Loucy (cell line): ENCODE data around the gene PDCD10.

Source experiments
- H2AFZ ChIP-seq: fragments of 200-600 bp; sonication (generic); 2 replicates; pipeline ENCODE4 v1.6.0; 2016; ENCODE audit warnings: antibody characterized with exemption, mild to moderate bottlenecking, low read length, moderate library complexity
- H3F3A ChIP-seq: fragments of 200-600 bp; 2 replicates; pipeline ENCODE4 v1.6.0; 2016; ENCODE audit warnings: antibody characterized with exemption, low read depth, mild to moderate bottlenecking
- H3K27me3 ChIP-seq: fragments of 200-600 bp; sonication (generic); 2 replicates; pipeline ENCODE4 v1.6.1; 2014; ENCODE audit warnings: low read length, mild to moderate bottlenecking; ENCODE audit not compliant: insufficient read depth, poor library complexity, severe bottlenecking
- H3K36me3 ChIP-seq: fragments of 200-600 bp; sonication (generic); 2 replicates; pipeline ENCODE4 v1.6.1; 2016; ENCODE audit warnings: low read length; ENCODE audit not compliant: insufficient read depth
- H3K4me1 ChIP-seq: fragments of 200-600 bp; sonication (generic); 2 replicates; pipeline ENCODE4 v1.5.1; 2014; ENCODE audit warnings: low read length, mild to moderate bottlenecking; ENCODE audit not compliant: insufficient read depth, poor library complexity, severe bottlenecking
- H3K4me2 ChIP-seq: fragments of 200-600 bp; sonication (generic); 2 replicates; pipeline ENCODE4 v1.6.0; 2014; ENCODE audit warnings: antibody characterized with exemption, low read length, low read depth, mild to moderate bottlenecking; ENCODE audit not compliant: poor library complexity, severe bottlenecking
- H3K4me3 ChIP-seq: fragments of 200-600 bp; sonication (generic); 2 replicates; pipeline ENCODE4 v1.5.1; 2014; ENCODE audit warnings: low read length, mild to moderate bottlenecking, mixed read lengths; ENCODE audit not compliant: poor library complexity, severe bottlenecking
- H3K79me2 ChIP-seq: fragments of 200-600 bp; sonication (generic); 2 replicates; pipeline ENCODE4 v1.6.1; 2014; ENCODE audit warnings: low read length; ENCODE audit not compliant: insufficient read depth
- H3K9ac ChIP-seq: fragments of 200-600 bp; sonication (generic); 2 replicates; pipeline ENCODE4 v1.6.0; 2014; ENCODE audit warnings: mild to moderate bottlenecking, low read depth, low read length, moderate library complexity; ENCODE audit not compliant: poor library complexity, severe bottlenecking
- H3K9me2 ChIP-seq: fragments of 200-600 bp; sonication (generic); replicated peaks from 2 replicates; pipeline ENCODE4 v1.6.1; 2016; ENCODE audit warnings: low read depth, low read length, mixed read lengths
- H3K9me3 ChIP-seq: fragments of 200-600 bp; sonication (generic); 2 replicates; pipeline ENCODE4 v1.6.1; 2014; ENCODE audit warnings: mild to moderate bottlenecking, antibody characterized with exemption, low read length, low read depth; ENCODE audit not compliant: insufficient read depth
- H4K20me1 ChIP-seq: fragments of 200-600 bp; sonication (generic); 2 replicates; pipeline ENCODE4 v1.6.0; 2014; ENCODE audit warnings: antibody characterized with exemption, low read length, mild to moderate bottlenecking; ENCODE audit not compliant: insufficient read depth, poor library complexity, severe bottlenecking
- EZH2phosphoT487 ChIP-seq: fragments of 200-600 bp; IDR thresholded peaks from 2 replicates; pipeline ENCODE4 v1.6.1; 2018; ENCODE audit warnings: antibody characterized with exemption, mild to moderate bottlenecking, moderate library complexity, borderline replicate concordance
- TF ChIP-seq, protein P1 (sequence below): fragments of 200-600 bp; sonication (generic); conservative IDR thresholded peaks from 2 replicates; pipeline ENCODE4 v1.5.1; 2014; ENCODE audit warnings: mild to moderate bottlenecking, antibody characterized with exemption, low read length

PDCD10 gene

DNA sequence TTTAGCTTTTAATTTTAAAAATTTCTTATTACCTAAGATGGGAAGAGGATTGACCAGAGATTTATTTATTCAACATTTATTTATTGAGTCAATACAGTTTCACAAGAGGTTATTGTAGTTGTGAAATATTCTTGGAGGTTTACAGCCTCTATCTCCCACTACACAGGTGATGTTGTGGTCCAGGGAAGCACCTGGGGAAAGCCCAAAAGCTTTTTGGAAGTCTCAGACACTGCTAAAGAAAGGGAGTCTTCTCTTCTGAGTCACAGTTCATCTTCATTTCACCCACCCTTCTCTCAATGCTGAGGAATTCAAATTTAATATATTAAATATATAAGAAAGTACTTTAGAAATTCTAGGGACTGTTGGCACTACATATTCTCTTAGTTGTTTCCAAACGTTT is 42.7 kb upstream of the PDCD10 start:
- Histone ChIP-seq H3K9me2 (no peaks in the 10 kb centered on the region), H3K4me2 (no peak overlapping the region), H4K20me1 (no peaks in the 10 kb centered on the region), H3K9me3 (peaks cover 3% of the 10 kb centered on the region; the same call in 1 of the 2 replicates), H3K27me3 (no peaks in the 10 kb centered on the region), H2AFZ (no peak overlapping the region), H3K36me3 (no peaks in the 10 kb centered on the region), H3K4me3 (no peak overlapping the region), H3K79me2 (no peaks in the 10 kb centered on the region), H3K4me1 (peaks cover 5% of the 10 kb centered on the region), H3F3A (no peaks in the 10 kb centered on the region), H3K9ac (no peak overlapping the region)
- TF ChIP-seq, protein P1, sequence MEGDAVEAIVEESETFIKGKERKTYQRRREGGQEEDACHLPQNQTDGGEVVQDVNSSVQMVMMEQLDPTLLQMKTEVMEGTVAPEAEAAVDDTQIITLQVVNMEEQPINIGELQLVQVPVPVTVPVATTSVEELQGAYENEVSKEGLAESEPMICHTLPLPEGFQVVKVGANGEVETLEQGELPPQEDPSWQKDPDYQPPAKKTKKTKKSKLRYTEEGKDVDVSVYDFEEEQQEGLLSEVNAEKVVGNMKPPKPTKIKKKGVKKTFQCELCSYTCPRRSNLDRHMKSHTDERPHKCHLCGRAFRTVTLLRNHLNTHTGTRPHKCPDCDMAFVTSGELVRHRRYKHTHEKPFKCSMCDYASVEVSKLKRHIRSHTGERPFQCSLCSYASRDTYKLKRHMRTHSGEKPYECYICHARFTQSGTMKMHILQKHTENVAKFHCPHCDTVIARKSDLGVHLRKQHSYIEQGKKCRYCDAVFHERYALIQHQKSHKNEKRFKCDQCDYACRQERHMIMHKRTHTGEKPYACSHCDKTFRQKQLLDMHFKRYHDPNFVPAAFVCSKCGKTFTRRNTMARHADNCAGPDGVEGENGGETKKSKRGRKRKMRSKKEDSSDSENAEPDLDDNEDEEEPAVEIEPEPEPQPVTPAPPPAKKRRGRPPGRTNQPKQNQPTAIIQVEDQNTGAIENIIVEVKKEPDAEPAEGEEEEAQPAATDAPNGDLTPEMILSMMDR = no peak
- no peak for TF ChIP-seq EZH2phosphoT487

DNA sequence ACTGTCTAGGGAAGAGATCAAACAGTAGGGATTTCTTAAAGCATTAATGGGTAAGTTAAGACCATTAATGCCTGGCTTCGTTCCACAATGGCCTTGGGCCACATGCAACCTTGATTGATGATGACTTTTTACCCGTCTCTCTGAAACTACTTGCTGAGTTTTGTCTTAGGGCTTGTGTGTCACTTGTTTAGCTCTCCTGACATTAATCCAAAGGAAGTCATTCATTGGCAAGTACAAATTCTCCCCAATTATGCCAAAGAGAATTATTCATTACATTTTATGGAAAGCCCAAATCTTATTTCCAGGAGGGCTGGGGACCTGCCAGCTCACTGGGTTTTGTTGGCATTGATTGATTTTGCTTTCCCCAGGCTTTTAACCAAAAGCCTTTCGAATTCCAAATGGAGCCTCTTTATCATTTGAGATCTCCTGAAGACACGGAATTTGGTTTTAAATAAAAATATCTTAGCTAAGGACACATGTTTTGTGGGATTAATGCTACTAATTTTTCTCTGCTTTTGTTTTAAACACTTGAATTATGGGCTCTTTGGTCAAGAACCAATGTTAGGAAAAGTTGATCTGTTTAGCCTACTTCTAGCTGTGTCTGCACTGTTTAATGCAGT is 41.5 kb upstream of the PDCD10 start:
- no peak overlapping the region for H3K4me2 ChIP-seq

DNA sequence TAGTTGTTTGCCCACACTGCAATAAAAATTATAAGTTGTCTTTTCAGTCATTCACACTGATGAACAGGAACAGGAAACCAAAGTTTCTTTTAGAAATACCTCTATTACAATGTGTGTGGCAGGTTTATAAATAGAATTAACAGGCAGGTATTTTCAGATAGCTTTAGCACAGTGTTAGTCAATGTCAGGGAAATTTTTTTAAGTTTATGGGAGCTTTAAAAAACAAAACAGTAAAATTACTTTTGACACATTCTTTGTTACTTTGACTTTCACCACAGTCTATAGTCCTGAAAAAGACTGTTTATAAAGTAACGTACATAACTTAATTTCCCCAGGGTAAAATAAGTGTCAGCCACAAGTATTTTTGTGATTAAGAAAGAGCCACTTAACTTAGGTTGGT is 38.9 kb upstream of the PDCD10 start:
- Histone ChIP-seq H3K9me2 (no peaks in the 10 kb centered on the region), H3K9me3 (peaks cover 3% of the 10 kb centered on the region; the same call in 1 of the 2 replicates), H4K20me1 (no peaks in the 10 kb centered on the region), H3K36me3 (no peaks in the 10 kb centered on the region), H3K9ac (no peak overlapping the region), H3K4me3 (no peak overlapping the region), H3K27me3 (no peaks in the 10 kb centered on the region), H3F3A (no peaks in the 10 kb centered on the region), H3K4me2 (peak overlapping the region; percentile 38), H3K4me1 (peaks cover 5% of the 10 kb centered on the region), H3K79me2 (no peaks in the 10 kb centered on the region), H2AFZ (no peak overlapping the region)
- TF ChIP-seq, protein P1 = no peak
- no peak for TF ChIP-seq EZH2phosphoT487

More for the DNA sequence above, 41.5 kb upstream of the PDCD10 start:
- Histone ChIP-seq H4K20me1 (no peaks in the 10 kb centered on the region), H3K4me1 (peaks cover 5% of the 10 kb centered on the region), H3K27me3 (no peaks in the 10 kb centered on the region), H3K36me3 (no peaks in the 10 kb centered on the region), H3K9me3 (peaks cover 3% of the 10 kb centered on the region; the same call in 1 of the 2 replicates), H3K9me2 (no peaks in the 10 kb centered on the region), H3K9ac (no peak overlapping the region), H3F3A (no peaks in the 10 kb centered on the region), H2AFZ (no peak overlapping the region), H3K4me3 (no peak overlapping the region), H3K79me2 (no peaks in the 10 kb centered on the region)
- TF ChIP-seq, protein P1 = no peak
- no peak for TF ChIP-seq EZH2phosphoT487
